HepG2 (cell line): ENCODE data around the gene PEX5L. TPM values are rescaled to one million over a fixed set of nuclear protein-coding genes. Genes with fewer than 3 reads are reported as not detected.

ENCODE experiments used
- KDM3A ChIP-seq: IDR thresholded peaks from 2 replicates; pipeline ENCODE4 v1.6.1; 2018; ENCODE audit warnings: low read depth, missing compliant biosample characterization
- KMT2A ChIP-seq: sonication (generic); formaldehyde crosslinking; IDR thresholded peaks from 2 replicates; pipeline ENCODE4 v1.4.0; 2020; ENCODE audit warnings: missing genetic modification reagents
- MBD4 ChIP-seq: IDR thresholded peaks from 2 replicates; pipeline ENCODE4 v1.6.1; 2012; ENCODE audit warnings: low read length, inconsistent platforms, borderline replicate concordance
- MIER2 ChIP-seq: IDR thresholded peaks from 2 replicates; pipeline ENCODE4 v1.6.1; 2016; ENCODE audit warnings: missing biosample characterization, missing genetic modification reagents
- NFKBIZ ChIP-seq: IDR thresholded peaks from 2 replicates; pipeline ENCODE4 v1.6.1; 2018; ENCODE audit warnings: missing genetic modification reagents, missing compliant biosample characterization
- RARA ChIP-seq: IDR thresholded peaks from 2 replicates; pipeline ENCODE4 v1.6.1; 2016; ENCODE audit warnings: missing genetic modification reagents, missing compliant biosample characterization
- SAP130 ChIP-seq: IDR thresholded peaks from 2 replicates; pipeline ENCODE4 v1.6.1; 2016; ENCODE audit warnings: low read depth
- SRSF9 ChIP-seq: fragments of 200-400 bp; formaldehyde crosslinking; IDR thresholded peaks from 2 replicates; pipeline ENCODE4 v1.6.1; 2018; ENCODE audit warnings: borderline replicate concordance, mild to moderate bottlenecking, low read depth, low read length; ENCODE audit not compliant: insufficient read depth, poor library complexity, severe bottlenecking
- WIZ ChIP-seq: sonication (generic); formaldehyde crosslinking; IDR thresholded peaks from 2 replicates; pipeline ENCODE4 v1.5.1; 2020; ENCODE audit warnings: mild to moderate bottlenecking, missing genetic modification reagents
- ZFYVE20 ChIP-seq: sonication (generic); formaldehyde crosslinking; IDR thresholded peaks from 2 replicates; pipeline ENCODE4 v1.8.0; 2023; ENCODE audit warnings: low read depth, mild to moderate bottlenecking, moderate library complexity, missing genetic modification reagents, borderline replicate concordance
- ZNF143 ChIP-seq: sonication (generic); formaldehyde crosslinking; IDR thresholded peaks from 2 replicates; pipeline ENCODE4 v1.4.0; 2020; ENCODE audit warnings: missing genetic modification reagents
- ZNF44 ChIP-seq: sonication (generic); formaldehyde crosslinking; IDR thresholded peaks from 2 replicates; pipeline ENCODE4 v1.5.1; 2020; ENCODE audit warnings: mild to moderate bottlenecking, missing genetic modification reagents
- ZNF441 ChIP-seq: sonication (generic); formaldehyde crosslinking; IDR thresholded peaks from 2 replicates; pipeline ENCODE4 v1.7.0; 2021; ENCODE audit warnings: missing genetic modification reagents, borderline replicate concordance
- polyA plus RNA-seq, 8 experiments: library from polyadenylated mRNA; depleted of rRNA in 3 of 8; stranded (reverse) in 7 of 8; unstranded in 1 of 8; fragments of >200 nt; fragmentation: Illumina TruSeq in 4 of 8; extraction: Trizol in 4 of 8; gene quantifications; 2 replicates each; pipeline versions ENCODE4 v1.2.1 to v1.2.3, GENCODE V29; 2011 to 2016; ENCODE audit warnings: low read depth in 4 of 8, missing spikeins in 1 of 8, mixed read lengths in 1 of 8; ENCODE audit not compliant: insufficient read depth in 1 of 8
- total RNA-seq, 5 experiments: library from RNA; depleted of rRNA; stranded (reverse); fragments of >200 nt; fragmentation: Illumina TruSeq; extraction: Trizol; gene quantifications; 2 replicates each; pipeline ENCODE4 v1.2.3, GENCODE V29; 2016; ENCODE audit warnings: low read depth in 1 of 5
- TF ChIP-seq, protein P1 (sequence below): sonication (generic); formaldehyde crosslinking; IDR thresholded peaks from 2 replicates; pipeline ENCODE4 v1.5.0; 2020; ENCODE audit warnings: missing genetic modification reagents
- TF ChIP-seq, protein P2 (sequence below): sonication (generic); formaldehyde crosslinking; IDR thresholded peaks from 2 replicates; pipeline ENCODE4 v1.5.0; 2020; ENCODE audit warnings: missing genetic modification reagents
- TF ChIP-seq, protein P3 (sequence below): sonication (generic); formaldehyde crosslinking; conservative IDR thresholded peaks from 2 replicates; pipeline ENCODE4 v1.4.0; 2020; ENCODE audit warnings: missing genetic modification reagents
- TF ChIP-seq, protein P4 (sequence below): IDR thresholded peaks from 2 replicates; pipeline ENCODE4 v1.6.1; 2016; ENCODE audit warnings: low read depth, control low read depth
- TF ChIP-seq, protein P5 (sequence below): sonication (generic); formaldehyde crosslinking; IDR thresholded peaks from 2 replicates; pipeline ENCODE4 v1.5.0; 2020; ENCODE audit warnings: mild to moderate bottlenecking, missing genetic modification reagents, borderline replicate concordance

PEX5L gene
- total and polyA plus RNA-seq, 2 of the 13 experiments (the other 11 are each of a cell fraction or from before 2014, with no cell fraction given) = not detected

DNA sequence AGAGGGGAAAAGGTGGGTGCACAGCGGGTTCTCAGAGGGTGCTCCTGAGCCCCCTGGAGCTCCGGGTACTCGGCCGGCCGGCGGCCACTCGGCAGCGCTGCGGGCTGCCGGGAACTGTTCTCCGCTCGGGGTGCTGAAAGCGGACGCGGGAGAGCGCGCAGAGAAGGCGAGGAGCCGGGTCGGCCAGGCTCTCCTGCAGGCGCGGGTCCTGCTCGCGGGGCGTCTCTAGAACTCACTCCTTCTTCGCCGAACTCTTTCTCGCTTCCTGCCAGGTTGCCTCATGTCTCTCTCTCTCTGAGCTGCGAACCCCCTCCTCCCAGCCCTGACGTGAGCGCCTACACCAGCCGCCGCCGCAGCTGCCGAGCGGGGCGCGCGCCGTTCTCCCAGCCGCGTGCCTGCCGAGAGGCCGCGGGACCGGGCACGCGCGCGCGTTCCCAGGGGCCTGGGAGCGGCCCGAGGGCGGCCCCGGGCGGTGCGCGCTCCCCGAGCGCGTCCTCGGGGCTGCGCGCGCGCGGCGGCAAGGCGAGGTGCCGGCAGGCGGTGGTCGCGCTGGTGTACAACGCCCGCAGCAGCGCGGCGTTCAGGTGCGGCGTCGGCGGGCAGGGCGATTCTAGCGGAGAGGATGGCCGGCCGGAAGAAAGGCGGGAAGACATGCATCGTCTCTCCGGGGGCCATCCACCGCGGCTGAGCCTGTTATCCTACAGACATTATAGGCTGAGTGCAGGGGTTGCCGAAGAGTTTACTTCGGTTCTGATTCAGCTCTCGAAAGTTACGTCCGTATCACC lies at the start of gene PEX5L (continued):
- TF ChIP-seq, protein P1, sequence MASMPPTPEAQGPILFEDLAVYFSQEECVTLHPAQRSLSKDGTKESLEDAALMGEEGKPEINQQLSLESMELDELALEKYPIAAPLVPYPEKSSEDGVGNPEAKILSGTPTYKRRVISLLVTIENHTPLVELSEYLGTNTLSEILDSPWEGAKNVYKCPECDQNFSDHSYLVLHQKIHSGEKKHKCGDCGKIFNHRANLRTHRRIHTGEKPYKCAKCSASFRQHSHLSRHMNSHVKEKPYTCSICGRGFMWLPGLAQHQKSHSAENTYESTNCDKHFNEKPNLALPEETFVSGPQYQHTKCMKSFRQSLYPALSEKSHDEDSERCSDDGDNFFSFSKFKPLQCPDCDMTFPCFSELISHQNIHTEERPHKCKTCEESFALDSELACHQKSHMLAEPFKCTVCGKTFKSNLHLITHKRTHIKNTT = no peak
- TF ChIP-seq MBD4 = no peak
- TF ChIP-seq ZNF143 (CRISPR knock-in tag) = no peak
- TF ChIP-seq SRSF9 = no peak
- TF ChIP-seq, protein P2, sequence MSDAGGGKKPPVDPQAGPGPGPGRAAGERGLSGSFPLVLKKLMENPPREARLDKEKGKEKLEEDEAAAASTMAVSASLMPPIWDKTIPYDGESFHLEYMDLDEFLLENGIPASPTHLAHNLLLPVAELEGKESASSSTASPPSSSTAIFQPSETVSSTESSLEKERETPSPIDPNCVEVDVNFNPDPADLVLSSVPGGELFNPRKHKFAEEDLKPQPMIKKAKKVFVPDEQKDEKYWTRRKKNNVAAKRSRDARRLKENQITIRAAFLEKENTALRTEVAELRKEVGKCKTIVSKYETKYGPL (CRISPR knock-in tag) = peak; percentile 28; the same call in 1 of the 2 replicates
- TF ChIP-seq NFKBIZ = no peak
- TF ChIP-seq, protein P3, sequence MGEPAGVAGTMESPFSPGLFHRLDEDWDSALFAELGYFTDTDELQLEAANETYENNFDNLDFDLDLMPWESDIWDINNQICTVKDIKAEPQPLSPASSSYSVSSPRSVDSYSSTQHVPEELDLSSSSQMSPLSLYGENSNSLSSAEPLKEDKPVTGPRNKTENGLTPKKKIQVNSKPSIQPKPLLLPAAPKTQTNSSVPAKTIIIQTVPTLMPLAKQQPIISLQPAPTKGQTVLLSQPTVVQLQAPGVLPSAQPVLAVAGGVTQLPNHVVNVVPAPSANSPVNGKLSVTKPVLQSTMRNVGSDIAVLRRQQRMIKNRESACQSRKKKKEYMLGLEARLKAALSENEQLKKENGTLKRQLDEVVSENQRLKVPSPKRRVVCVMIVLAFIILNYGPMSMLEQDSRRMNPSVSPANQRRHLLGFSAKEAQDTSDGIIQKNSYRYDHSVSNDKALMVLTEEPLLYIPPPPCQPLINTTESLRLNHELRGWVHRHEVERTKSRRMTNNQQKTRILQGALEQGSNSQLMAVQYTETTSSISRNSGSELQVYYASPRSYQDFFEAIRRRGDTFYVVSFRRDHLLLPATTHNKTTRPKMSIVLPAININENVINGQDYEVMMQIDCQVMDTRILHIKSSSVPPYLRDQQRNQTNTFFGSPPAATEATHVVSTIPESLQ (CRISPR knock-in tag) = no peak
- no peak for TF ChIP-seq ZFYVE20 (CRISPR knock-in tag)
- TF ChIP-seq ZNF441 (CRISPR knock-in tag) = peak; percentile 26; the same call in 1 of the 2 replicates
- TF ChIP-seq, protein P4, sequence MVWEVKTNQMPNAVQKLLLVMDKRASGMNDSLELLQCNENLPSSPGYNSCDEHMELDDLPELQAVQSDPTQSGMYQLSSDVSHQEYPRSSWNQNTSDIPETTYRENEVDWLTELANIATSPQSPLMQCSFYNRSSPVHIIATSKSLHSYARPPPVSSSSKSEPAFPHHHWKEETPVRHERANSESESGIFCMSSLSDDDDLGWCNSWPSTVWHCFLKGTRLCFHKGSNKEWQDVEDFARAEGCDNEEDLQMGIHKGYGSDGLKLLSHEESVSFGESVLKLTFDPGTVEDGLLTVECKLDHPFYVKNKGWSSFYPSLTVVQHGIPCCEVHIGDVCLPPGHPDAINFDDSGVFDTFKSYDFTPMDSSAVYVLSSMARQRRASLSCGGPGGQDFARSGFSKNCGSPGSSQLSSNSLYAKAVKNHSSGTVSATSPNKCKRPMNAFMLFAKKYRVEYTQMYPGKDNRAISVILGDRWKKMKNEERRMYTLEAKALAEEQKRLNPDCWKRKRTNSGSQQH (CRISPR knock-in tag) = no peak
- TF ChIP-seq, protein P5, sequence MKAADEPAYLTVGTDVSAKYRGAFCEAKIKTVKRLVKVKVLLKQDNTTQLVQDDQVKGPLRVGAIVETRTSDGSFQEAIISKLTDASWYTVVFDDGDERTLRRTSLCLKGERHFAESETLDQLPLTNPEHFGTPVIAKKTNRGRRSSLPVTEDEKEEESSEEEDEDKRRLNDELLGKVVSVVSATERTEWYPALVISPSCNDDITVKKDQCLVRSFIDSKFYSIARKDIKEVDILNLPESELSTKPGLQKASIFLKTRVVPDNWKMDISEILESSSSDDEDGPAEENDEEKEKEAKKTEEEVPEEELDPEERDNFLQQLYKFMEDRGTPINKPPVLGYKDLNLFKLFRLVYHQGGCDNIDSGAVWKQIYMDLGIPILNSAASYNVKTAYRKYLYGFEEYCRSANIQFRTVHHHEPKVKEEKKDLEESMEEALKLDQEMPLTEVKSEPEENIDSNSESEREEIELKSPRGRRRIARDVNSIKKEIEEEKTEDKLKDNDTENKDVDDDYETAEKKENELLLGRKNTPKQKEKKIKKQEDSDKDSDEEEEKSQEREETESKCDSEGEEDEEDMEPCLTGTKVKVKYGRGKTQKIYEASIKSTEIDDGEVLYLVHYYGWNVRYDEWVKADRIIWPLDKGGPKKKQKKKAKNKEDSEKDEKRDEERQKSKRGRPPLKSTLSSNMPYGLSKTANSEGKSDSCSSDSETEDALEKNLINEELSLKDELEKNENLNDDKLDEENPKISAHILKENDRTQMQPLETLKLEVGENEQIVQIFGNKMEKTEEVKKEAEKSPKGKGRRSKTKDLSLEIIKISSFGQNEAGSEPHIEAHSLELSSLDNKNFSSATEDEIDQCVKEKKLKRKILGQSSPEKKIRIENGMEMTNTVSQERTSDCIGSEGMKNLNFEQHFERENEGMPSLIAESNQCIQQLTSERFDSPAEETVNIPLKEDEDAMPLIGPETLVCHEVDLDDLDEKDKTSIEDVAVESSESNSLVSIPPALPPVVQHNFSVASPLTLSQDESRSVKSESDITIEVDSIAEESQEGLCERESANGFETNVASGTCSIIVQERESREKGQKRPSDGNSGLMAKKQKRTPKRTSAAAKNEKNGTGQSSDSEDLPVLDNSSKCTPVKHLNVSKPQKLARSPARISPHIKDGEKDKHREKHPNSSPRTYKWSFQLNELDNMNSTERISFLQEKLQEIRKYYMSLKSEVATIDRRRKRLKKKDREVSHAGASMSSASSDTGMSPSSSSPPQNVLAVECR = no peak
- 0 out of 2 replicates have a peak, but pooled peaks have one; percentile 9 for TF ChIP-seq RARA (CRISPR knock-in tag)
- TF ChIP-seq KDM3A (CRISPR knock-in tag) = no peak
- peak; percentile 95 for TF ChIP-seq MIER2 (CRISPR knock-in tag)
- TF ChIP-seq KMT2A (CRISPR knock-in tag) = no peak
- peak; percentile 50; the same call in 1 of the 2 replicates for TF ChIP-seq WIZ (CRISPR knock-in tag)
- no peak for TF ChIP-seq ZNF44 (CRISPR knock-in tag)
- 0 out of 2 replicates have a peak, but pooled peaks have one; percentile 16 for TF ChIP-seq SAP130 (CRISPR knock-in tag)
